AG09309 (cell line): ENCODE data around the gene ANKRD31.

Experiments
- DNase-seq: peaks from one replicate; pipeline ENCODE4 v3.0.0-alpha.2; 2010; ENCODE audit warnings: low read depth
- H3K4me3 ChIP-seq: 2 replicates; pipeline ENCODE4 v1.5.1; 2011; ENCODE audit warnings: mild to moderate bottlenecking, low read depth, low read length, moderate library complexity; ENCODE audit not compliant: control insufficient read depth
- CTCF ChIP-seq: IDR thresholded peaks from 2 replicates; pipeline ENCODE4 v1.5.1; 2011; ENCODE audit warnings: mild to moderate bottlenecking, low read depth, low read length, inconsistent platforms; ENCODE audit not compliant: insufficient read depth, control insufficient read depth; ENCODE audit errors: missing control alignments

ANKRD31 gene

GRCh38 chr5:75156585-75156984 lies 80.1 kb downstream of the ANKRD31 start:
- DNase-seq, result no peak
- TF ChIP-seq CTCF, result peak; percentile 11
- no peak overlapping the region for H3K4me3 ChIP-seq

- no peak overlapping the region for H3K4me3 ChIP-seq
- no peak for TF ChIP-seq CTCF
- no peak for DNase-seq
These were observed 83.8 kb downstream of the ANKRD31 start for GRCh38 chr5:75152860-75153259.

- H3K4me3 ChIP-seq, result no peak overlapping the region
- DNase-seq, result no peak
- TF ChIP-seq CTCF, result no peak
These were observed 88.6 kb downstream of the ANKRD31 start for GRCh38 chr5:75148051-75148450.

- DNase-seq, result no peak
- no peak for TF ChIP-seq CTCF
- H3K4me3 ChIP-seq, result no peak overlapping the region
These were observed 94.0 kb downstream of the ANKRD31 start for GRCh38 chr5:75142566-75143136.

- no peak for DNase-seq
These were observed 96.4 kb downstream of the ANKRD31 start for GRCh38 chr5:75140277-75140676.

GRCh38 chr5:75138689-75139088 lies 98.0 kb downstream of the ANKRD31 start:
- DNase-seq, result no peak
- no peak overlapping the region for H3K4me3 ChIP-seq
- no peak for TF ChIP-seq CTCF

More at GRCh38 chr5:75140277-75140676, 96.4 kb downstream of the ANKRD31 start:
- no peak overlapping the region for H3K4me3 ChIP-seq
- TF ChIP-seq CTCF, result no peak
